GM20431 (cell line): ENCODE data around the gene LMNB1.
"Not testable (repeated sequence)": the region's sequence is repeated elsewhere in the genome, so short reads cannot be mapped to it uniquely, and the experiment has no call there.

Experiments
- in situ Hi-C: fragments of 300-500 bp; cut with MseI, MboI; formaldehyde crosslinking; loops from one replicate; pipeline ENCODE4 v1.15.0; 2020; ENCODE audit warnings: low sequenced_read_pairs; ENCODE audit not compliant: unreplicated experiment

Gene LMNB1

GRCh38 chr5:126852841-126853271, 75.9 kb downstream of the LMNB1 start:
- in situ Hi-C loops = no loop called here

- in situ Hi-C loops = not testable (repeated sequence)
Measured at GRCh38 chr5:126853541-126854307, 76.8 kb downstream of the LMNB1 start.

- in situ Hi-C loops = no loop called here
Measured at GRCh38 chr5:126854526-126855110, 77.7 kb downstream of the LMNB1 start.

GRCh38 chr5:126855266-126855665, 78.3 kb downstream of the LMNB1 start:
- in situ Hi-C loops = no loop called here

GRCh38 chr5:126857472-126858410, 80.8 kb downstream of the LMNB1 start:
- in situ Hi-C loops = no loop called here

- in situ Hi-C loops = no loop called here
Measured at GRCh38 chr5:126858441-126858840, 81.5 kb downstream of the LMNB1 start.

- in situ Hi-C loops = no loop called here
Measured at GRCh38 chr5:126863402-126863801, 86.5 kb downstream of the LMNB1 start.

- in situ Hi-C loops = no loop called here
Measured at GRCh38 chr5:126864042-126864688, 87.2 kb downstream of the LMNB1 start.

GRCh38 chr5:126865299-126865698, 88.4 kb downstream of the LMNB1 start:
- in situ Hi-C loops = no loop called here

GRCh38 chr5:126866851-126867636, 90.1 kb downstream of the LMNB1 start:
- in situ Hi-C loops = no loop called here

- in situ Hi-C loops = no loop called here
Measured at GRCh38 chr5:126868338-126869004, 91.5 kb downstream of the LMNB1 start.

GRCh38 chr5:126869005-126869451, 92.1 kb downstream of the LMNB1 start:
- in situ Hi-C loops = no loop called here

GRCh38 chr5:126871441-126871840, 94.5 kb downstream of the LMNB1 start:
- in situ Hi-C loops = no loop called here

GRCh38 chr5:126872561-126873354, 95.8 kb downstream of the LMNB1 start:
- in situ Hi-C loops = no loop called here

- in situ Hi-C loops = no loop called here
Measured at GRCh38 chr5:126875303-126875785, 98.4 kb downstream of the LMNB1 start.

GRCh38 chr5:126877602-126878001, 100.7 kb downstream of the LMNB1 start:
- in situ Hi-C loops = no loop called here

- in situ Hi-C loops = no loop called here
Measured at GRCh38 chr5:126878085-126878484, 101.1 kb downstream of the LMNB1 start.

- in situ Hi-C loops = no loop called here
Measured at GRCh38 chr5:126878634-126879033, 101.7 kb downstream of the LMNB1 start.
